ENCODE measurements around the gene ACSL3.

ACSL3 gene

GRCh38 chr2:222930862-222931261, 70.0 kb downstream of the ACSL3 start:
- TF ChIP-seq CTCF (IDR thresholded peaks at IDR 0.05; ENCODE audit: low read depth, low read length): no peak
- peak in 1 of 2 donors; percentile 39 for DNase-seq (ENCODE audit: low read depth in 2 of 2)

GRCh38 chr2:222931659-222932058, 70.8 kb downstream of the ACSL3 start:
- H3K4me3 ChIP-seq (replicated peaks in 1 of 2; ENCODE audit: low read depth in 2 of 2, low read length in 2 of 2): no peak overlapping the region
- no peak for DNase-seq (ENCODE audit: low read depth in 2 of 2)
- no peak for TF ChIP-seq CTCF (IDR thresholded peaks at IDR 0.05; ENCODE audit: low read depth, low read length)

More at GRCh38 chr2:222930862-222931261, 70.0 kb downstream of the ACSL3 start:
- no peak overlapping the region for H3K4me3 ChIP-seq (replicated peaks in 1 of 2; ENCODE audit: low read depth in 2 of 2, low read length in 2 of 2)

GRCh38 chr2:222933458-222933857, 72.6 kb downstream of the ACSL3 start:
- no peak for TF ChIP-seq CTCF (IDR thresholded peaks at IDR 0.05; ENCODE audit: low read depth, low read length)
- no peak for DNase-seq (ENCODE audit: low read depth in 2 of 2)
- H3K4me3 ChIP-seq (replicated peaks in 1 of 2; ENCODE audit: low read depth in 2 of 2, low read length in 2 of 2): no peak overlapping the region

- no peak for DNase-seq (ENCODE audit: low read depth in 2 of 2)
- TF ChIP-seq CTCF (IDR thresholded peaks at IDR 0.05; ENCODE audit: low read depth, low read length): no peak
- no peak overlapping the region for H3K4me3 ChIP-seq (replicated peaks in 1 of 2; ENCODE audit: low read depth in 2 of 2, low read length in 2 of 2)
Measured at GRCh38 chr2:222935688-222936298, 75.0 kb downstream of the ACSL3 start.

GRCh38 chr2:222936705-222937104, 75.9 kb downstream of the ACSL3 start:
- DNase-seq (ENCODE audit: low read depth in 2 of 2): no peak
- H3K4me3 ChIP-seq (replicated peaks in 1 of 2; ENCODE audit: low read depth in 2 of 2, low read length in 2 of 2): no peak overlapping the region
- no peak for TF ChIP-seq CTCF (IDR thresholded peaks at IDR 0.05; ENCODE audit: low read depth, low read length)

- no peak overlapping the region for H3K4me3 ChIP-seq (replicated peaks in 1 of 2; ENCODE audit: low read depth in 2 of 2, low read length in 2 of 2)
- no peak for DNase-seq (ENCODE audit: low read depth in 2 of 2)
- no peak for TF ChIP-seq CTCF (IDR thresholded peaks at IDR 0.05; ENCODE audit: low read depth, low read length)
Measured at GRCh38 chr2:222938327-222938726, 77.5 kb downstream of the ACSL3 start.

Data from cardiac fibroblast (primary cell).